Prostate gland (tissue), 2 donors: Measurements from ENCODE around the gene RGS10. TPM values are rescaled to one million over a fixed set of nuclear protein-coding genes. Genes with fewer than 3 reads are reported as not detected.

Experiments
- DNase-seq: peaks from one replicate; pipeline ENCODE4 v3.0.0-alpha.2; 2019; ENCODE audit warnings: low spot score
- H3K27ac ChIP-seq, 2 donors: fragments of 200-600 bp; sonication (generic); 2 replicates each; pipeline ENCODE4 v1.5.1; 2017 to 2019
- H3K27me3 ChIP-seq: fragments of 200-600 bp; sonication (generic); replicated peaks from 2 replicates; pipeline ENCODE4 v1.5.1; 2019; ENCODE audit not compliant: insufficient read depth
- H3K36me3 ChIP-seq, 2 donors: fragments of 200-600 bp; sonication (generic); 1 replicate in 1 of 2; 2 replicates in 1 of 2; pipeline versions ENCODE4 v1.5.1 to v1.8.1; 2017 to 2019
- H3K4me1 ChIP-seq: fragments of 200-600 bp; sonication (generic); replicated peaks from 2 replicates; pipeline ENCODE4 v1.5.1; 2019
- H3K4me3 ChIP-seq, 2 donors: fragments of 200-600 bp; sonication (generic); 2 replicates each; pipeline ENCODE4 v1.5.1; 2017 to 2019
- H3K9me3 ChIP-seq: fragments of 200-600 bp; sonication (generic); 2 replicates; pipeline ENCODE4 v1.5.1; 2017
- CTCF ChIP-seq, 4 experiments: fragments of 200-600 bp in 2 of 4; fragments of 450-650 bp in 2 of 4; sonication (generic) in 2 of 4; IDR thresholded peaks; 1 replicate in 3 of 4; 2 replicates in 1 of 4; pipeline ENCODE4 v1.5.1; 2016 to 2019; ENCODE audit warnings: antibody characterized with exemption in 4 of 4, mild to moderate bottlenecking in 2 of 4, moderate library complexity in 2 of 4
- POLR2A ChIP-seq: fragments of 450-650 bp; IDR thresholded peaks from one replicate; pipeline ENCODE4 v1.6.1; 2016; ENCODE audit warnings: antibody characterized with exemption, mild to moderate bottlenecking
- POLR2AphosphoS5 ChIP-seq: sonication (generic); formaldehyde crosslinking; IDR thresholded peaks from one replicate; pipeline ENCODE4 v1.6.1; 2017; ENCODE audit warnings: antibody characterized with exemption
- WGBS: methylation state at CpG from one replicate; pipeline ENCODE4 v1.1.5; 2018; 5-methylcytosine and 5-hydroxymethylcytosine counted together
- intact Hi-C: fragments of 100-400 bp; cut with DNase I; formaldehyde crosslinking; loops from one replicate; pipeline ENCODE4 v1.14.2; 2022
- total RNA-seq, 2 donors: library from RNA; depleted of rRNA; stranded (reverse); fragments of >200 nt; gene quantifications; one replicate each; pipeline ENCODE4 v1.1.0, GENCODE V29; 2016

Gene RGS10
- total RNA-seq, 2 donors from 2014 or later = 12.4 to 67.7 TPM

GRCh38 chr10:119518936-119519335, 23.6 kb downstream of the RGS10 start:
- 98% methylated on average over 10 of the region's 10 CpGs for WGBS
- TF ChIP-seq POLR2A (no peak), CTCF (IDR thresholded peaks at IDR 0.05) (no peak), POLR2AphosphoS5 (no peak)
- H3K4me3 ChIP-seq = no peak overlapping the region
- no peaks in the 10 kb centered on the region for H3K36me3 ChIP-seq
- no peaks in the 10 kb centered on the region for H3K9me3 ChIP-seq
- H3K4me1 ChIP-seq = no peaks in the 10 kb centered on the region
- H3K27me3 ChIP-seq = no peaks in the 10 kb centered on the region
- intact Hi-C loops = no loop called here
- no peak for DNase-seq
- H3K27ac ChIP-seq = no peak overlapping the region

DNA sequence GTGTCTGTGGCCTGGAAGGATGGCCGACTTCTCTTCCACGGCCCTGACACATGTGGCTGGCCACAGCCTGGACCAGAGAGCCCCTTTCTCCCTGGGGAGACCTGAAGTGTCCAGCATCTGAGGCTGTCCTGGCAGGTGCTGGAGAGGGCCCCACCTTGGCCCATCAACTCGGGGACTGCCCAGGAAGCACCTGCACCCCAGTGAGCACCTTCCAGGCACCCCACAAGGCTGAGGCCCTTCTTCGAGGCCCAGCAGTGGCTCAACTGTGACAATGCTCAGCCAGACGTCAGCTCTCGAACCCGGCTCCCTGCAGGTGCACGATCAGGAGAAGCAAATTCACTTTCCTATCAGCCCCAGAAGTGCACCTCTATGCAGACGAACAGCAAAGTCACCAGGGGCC, 24.3 kb downstream of the RGS10 start:
- H3K27ac ChIP-seq = no peak overlapping the region

DNA sequence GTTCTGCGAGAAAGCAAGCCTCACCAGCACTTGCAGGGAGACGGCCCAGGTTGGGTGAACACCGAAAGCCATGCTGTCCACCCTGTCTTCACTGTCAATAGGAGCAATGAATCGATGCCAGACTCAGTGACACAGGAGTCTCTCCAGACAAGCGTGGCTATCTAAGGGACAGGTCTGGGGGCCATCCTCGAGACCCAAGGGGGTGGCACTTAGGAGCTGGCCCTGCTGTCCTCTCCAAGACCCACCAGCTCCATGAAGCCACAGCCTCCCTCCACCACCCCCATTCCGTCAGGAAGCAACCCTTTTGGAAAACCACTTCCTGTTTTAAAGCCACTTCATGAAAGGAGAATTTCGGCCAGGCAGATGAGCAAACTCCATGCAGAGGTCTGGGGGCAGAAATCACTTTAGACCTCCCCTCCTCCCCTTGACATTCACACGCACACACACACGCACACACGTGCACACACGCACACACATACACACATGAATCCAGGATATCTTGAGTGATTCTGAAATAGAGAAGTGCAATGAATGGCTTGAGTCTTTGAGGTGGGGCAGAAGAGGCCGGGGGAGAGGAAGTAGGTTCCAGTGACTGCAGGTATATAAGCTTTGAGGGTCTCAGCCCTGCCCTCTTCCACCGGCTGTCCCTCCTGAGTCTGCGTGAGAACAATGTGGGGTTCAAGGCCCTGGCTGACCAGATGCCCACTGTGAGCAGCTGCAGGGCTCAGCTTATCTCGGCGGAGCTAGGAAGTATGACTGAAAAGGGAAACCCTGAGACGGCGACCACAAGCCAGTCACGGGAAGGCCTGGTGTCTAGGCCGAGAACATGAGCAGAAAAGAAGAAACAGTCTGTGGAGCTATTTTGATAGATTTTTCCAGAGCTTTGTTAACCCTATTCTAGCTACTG, 25.0 kb downstream of the RGS10 start:
- WGBS = 83% methylated on average over 21 of the region's 21 CpGs
- Histone ChIP-seq H3K9me3 (no peaks in the 10 kb centered on the region), H3K4me3 (no peak overlapping the region), H3K36me3 (no peaks in the 10 kb centered on the region), H3K27ac (no peak overlapping the region), H3K4me1 (no peaks in the 10 kb centered on the region), H3K27me3 (no peaks in the 10 kb centered on the region)
- intact Hi-C loops = no loop called here
- no peak for TF ChIP-seq POLR2A
- no peak for TF ChIP-seq POLR2AphosphoS5
- TF ChIP-seq CTCF (IDR thresholded peaks at IDR 0.05) = no peak
- no peak for DNase-seq

More for the DNA sequence above, 24.3 kb downstream of the RGS10 start:
- no peak for DNase-seq
- no peak overlapping the region for H3K4me3 ChIP-seq
- TF ChIP-seq POLR2AphosphoS5 (no peak), CTCF (IDR thresholded peaks at IDR 0.05) (no peak), POLR2A (no peak)
- no peaks in the 10 kb centered on the region for H3K4me1 ChIP-seq
- no peaks in the 10 kb centered on the region for H3K27me3 ChIP-seq
- intact Hi-C loops = no loop called here
- no peaks in the 10 kb centered on the region for H3K9me3 ChIP-seq
- 93% methylated on average over 9 of the region's 9 CpGs for WGBS
- no peaks in the 10 kb centered on the region for H3K36me3 ChIP-seq

DNA sequence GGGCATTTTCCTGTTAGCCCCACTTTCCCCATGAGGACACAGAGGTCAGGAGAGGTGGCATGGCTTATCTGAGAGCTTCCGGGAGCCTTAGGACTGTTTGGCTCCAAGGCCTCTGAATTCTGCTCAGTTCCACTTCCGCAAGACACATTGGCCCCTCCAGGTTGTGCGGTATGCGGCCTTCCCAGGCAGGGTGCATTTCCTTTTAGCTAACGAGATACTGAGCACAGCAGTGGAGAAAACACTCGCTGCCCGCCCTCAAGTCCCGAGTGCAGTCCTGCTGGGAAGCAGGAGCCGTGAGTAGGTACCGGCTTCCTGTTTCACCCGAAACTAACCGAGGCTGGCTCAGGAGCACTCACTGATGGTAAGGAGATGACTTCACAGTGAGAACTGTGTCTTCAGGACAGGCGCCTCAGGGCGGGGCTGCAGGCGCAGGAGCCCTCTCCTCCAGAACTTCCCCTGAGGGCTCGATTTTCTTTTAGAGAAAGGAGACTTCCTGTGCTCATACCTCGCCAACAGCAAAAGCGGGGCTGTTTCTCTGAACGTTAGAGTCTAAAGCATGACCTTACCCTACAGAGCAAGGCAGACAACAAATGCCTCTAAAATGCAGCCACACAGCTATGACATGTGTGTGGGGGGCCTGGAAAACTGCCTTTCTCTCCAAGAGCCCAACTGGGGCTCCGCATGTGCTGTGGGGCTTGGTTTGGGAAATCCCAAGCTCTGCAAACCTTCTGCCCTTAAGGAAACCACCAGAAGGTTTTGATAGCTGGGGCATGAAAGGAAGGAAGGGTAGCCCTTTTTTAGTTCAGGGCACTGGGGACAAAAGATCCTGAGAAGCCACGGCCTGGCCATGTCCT, 25.9 kb downstream of the RGS10 start:
- intact Hi-C loops = no loop called here
- WGBS = 70% methylated on average over 21 of the region's 21 CpGs
- H3K4me3 ChIP-seq = no peak overlapping the region
- no peaks in the 10 kb centered on the region for H3K4me1 ChIP-seq
- no peaks in the 10 kb centered on the region for H3K36me3 ChIP-seq
- H3K27ac ChIP-seq = no peak overlapping the region
- TF ChIP-seq POLR2A (no peak), POLR2AphosphoS5 (no peak), CTCF (IDR thresholded peaks at IDR 0.05) (no peak)
- no peak for DNase-seq
- H3K27me3 ChIP-seq = no peaks in the 10 kb centered on the region
- no peaks in the 10 kb centered on the region for H3K9me3 ChIP-seq
